ENCODE measurements around the gene METRNL. TPM values are rescaled to one million over a fixed set of nuclear protein-coding genes. Genes with fewer than 3 reads are reported as not detected.

The METRNL gene
- polyA plus RNA-seq, 1 donor from 2014 or later = 15.1 TPM

DNA sequence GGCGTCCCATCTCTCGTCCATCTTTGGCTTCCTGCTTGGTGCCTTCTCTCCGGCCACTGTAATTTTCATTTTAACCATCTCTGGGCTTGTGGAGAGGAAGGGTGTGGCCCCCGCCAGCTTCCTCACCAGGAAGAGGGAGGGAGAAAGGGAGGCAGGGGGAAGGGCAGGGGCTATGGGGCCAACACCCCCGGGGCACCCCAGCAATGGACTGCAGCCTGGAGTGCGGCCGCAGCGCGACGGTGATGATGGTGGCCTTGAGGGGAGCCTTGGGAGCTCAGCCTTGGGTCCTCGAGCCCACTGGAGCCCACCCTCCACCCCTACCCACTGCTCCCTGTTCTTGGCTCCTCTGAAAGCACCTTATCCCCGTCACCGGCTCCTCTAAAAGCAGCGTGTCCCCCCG is 9.5 kb downstream of the METRNL start:
- Histone ChIP-seq H3K27me3 (ENCODE audit: insufficient read depth, low read depth, low read length) (no peaks in the 10 kb centered on the region), H4K20me1 (ENCODE audit: insufficient read depth) (no peaks in the 10 kb centered on the region), H3K9me2 (ENCODE audit: insufficient read depth, low read length) (no peaks in the 10 kb centered on the region), H3K9ac (ENCODE audit: low read length) (no peak overlapping the region), H3K9me3 (ENCODE audit: low read length) (no peaks in the 10 kb centered on the region), H3K4me3 (ENCODE audit: low read length) (no peak overlapping the region), H2AFZ (ENCODE audit: low read depth, low read length) (no peak overlapping the region), H3F3A (ENCODE audit: insufficient read depth, low read length, poor library complexity, severe bottlenecking) (no peaks in the 10 kb centered on the region), H3K4me2 (ENCODE audit: low read length) (no peak overlapping the region), H3K36me3 (ENCODE audit: insufficient read depth, low read length) (no peaks in the 10 kb centered on the region), H3K79me2 (replicated peaks; ENCODE audit: insufficient read depth, low read length) (no peaks in the 10 kb centered on the region), H3K27ac (ENCODE audit: low read length) (no peak overlapping the region)
- TF ChIP-seq EZH2 (IDR thresholded peaks at IDR 0.05; ENCODE audit: borderline replicate concordance, insufficient read depth, low read length, poor library complexity, severe bottlenecking) (no peak), TAF1 (IDR thresholded peaks at IDR 0.05; ENCODE audit: low read depth) (no peak), SMC3 (conservative IDR thresholded peaks at IDR 0.05; ENCODE audit: poor library complexity) (no peak), POLR2AphosphoS5 (IDR thresholded peaks at IDR 0.05) (no peak), MXI1 (conservative IDR thresholded peaks at IDR 0.05; ENCODE audit: poor library complexity, severe bottlenecking) (no peak), EP300 (conservative IDR thresholded peaks at IDR 0.05; ENCODE audit: poor library complexity, severe bottlenecking) (no peak), RAD21 (conservative IDR thresholded peaks at IDR 0.05) (no peak)
- TF ChIP-seq, protein P1, sequence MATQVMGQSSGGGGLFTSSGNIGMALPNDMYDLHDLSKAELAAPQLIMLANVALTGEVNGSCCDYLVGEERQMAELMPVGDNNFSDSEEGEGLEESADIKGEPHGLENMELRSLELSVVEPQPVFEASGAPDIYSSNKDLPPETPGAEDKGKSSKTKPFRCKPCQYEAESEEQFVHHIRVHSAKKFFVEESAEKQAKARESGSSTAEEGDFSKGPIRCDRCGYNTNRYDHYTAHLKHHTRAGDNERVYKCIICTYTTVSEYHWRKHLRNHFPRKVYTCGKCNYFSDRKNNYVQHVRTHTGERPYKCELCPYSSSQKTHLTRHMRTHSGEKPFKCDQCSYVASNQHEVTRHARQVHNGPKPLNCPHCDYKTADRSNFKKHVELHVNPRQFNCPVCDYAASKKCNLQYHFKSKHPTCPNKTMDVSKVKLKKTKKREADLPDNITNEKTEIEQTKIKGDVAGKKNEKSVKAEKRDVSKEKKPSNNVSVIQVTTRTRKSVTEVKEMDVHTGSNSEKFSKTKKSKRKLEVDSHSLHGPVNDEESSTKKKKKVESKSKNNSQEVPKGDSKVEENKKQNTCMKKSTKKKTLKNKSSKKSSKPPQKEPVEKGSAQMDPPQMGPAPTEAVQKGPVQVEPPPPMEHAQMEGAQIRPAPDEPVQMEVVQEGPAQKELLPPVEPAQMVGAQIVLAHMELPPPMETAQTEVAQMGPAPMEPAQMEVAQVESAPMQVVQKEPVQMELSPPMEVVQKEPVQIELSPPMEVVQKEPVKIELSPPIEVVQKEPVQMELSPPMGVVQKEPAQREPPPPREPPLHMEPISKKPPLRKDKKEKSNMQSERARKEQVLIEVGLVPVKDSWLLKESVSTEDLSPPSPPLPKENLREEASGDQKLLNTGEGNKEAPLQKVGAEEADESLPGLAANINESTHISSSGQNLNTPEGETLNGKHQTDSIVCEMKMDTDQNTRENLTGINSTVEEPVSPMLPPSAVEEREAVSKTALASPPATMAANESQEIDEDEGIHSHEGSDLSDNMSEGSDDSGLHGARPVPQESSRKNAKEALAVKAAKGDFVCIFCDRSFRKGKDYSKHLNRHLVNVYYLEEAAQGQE (IDR thresholded peaks at IDR 0.05; ENCODE audit: borderline replicate concordance) = no peak
- TF ChIP-seq, protein P2, sequence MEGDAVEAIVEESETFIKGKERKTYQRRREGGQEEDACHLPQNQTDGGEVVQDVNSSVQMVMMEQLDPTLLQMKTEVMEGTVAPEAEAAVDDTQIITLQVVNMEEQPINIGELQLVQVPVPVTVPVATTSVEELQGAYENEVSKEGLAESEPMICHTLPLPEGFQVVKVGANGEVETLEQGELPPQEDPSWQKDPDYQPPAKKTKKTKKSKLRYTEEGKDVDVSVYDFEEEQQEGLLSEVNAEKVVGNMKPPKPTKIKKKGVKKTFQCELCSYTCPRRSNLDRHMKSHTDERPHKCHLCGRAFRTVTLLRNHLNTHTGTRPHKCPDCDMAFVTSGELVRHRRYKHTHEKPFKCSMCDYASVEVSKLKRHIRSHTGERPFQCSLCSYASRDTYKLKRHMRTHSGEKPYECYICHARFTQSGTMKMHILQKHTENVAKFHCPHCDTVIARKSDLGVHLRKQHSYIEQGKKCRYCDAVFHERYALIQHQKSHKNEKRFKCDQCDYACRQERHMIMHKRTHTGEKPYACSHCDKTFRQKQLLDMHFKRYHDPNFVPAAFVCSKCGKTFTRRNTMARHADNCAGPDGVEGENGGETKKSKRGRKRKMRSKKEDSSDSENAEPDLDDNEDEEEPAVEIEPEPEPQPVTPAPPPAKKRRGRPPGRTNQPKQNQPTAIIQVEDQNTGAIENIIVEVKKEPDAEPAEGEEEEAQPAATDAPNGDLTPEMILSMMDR (IDR thresholded peaks at IDR 0.05; ENCODE audit: poor library complexity, severe bottlenecking) = no peak

DNA sequence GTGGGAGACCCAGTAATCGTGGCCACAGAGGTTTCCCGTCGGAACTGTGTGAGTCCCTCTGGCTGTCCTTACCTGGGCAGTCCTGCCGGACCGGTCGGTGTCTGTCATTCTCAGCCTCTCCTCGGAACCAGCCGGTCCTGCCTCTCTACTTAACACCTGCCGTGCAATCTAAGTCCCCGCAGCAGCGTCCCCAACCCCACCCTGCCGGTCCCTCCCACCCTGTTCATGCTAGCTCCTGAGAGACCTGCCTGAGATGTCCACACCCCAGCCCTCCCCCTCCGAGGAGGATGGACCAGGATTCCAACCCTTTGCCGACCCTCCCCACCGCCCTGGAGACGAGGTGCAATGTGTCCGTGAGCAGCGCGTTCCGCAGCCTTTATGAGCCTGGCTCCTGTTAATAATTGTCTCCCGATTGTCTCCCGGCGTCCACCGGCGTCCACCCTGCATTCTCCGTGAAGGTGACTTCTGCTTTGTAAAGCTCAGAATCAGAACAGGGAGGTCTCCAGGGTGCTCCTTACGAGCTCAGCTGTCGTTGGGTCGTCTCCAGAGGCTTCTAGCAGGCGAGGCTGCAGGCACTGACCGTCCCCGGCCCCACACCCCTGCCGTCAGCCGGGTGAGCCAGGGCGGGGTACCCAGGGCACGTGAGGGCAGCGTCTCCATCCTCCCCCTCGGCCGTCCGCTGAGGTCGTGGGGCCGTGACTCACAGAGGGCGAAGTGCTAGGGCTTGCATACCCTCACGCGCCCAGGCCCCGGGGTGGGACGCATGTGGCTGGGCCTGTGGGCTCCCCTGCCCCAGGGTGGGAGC is 10.1 kb downstream of the METRNL start:
- H3K27me3 ChIP-seq (ENCODE audit: insufficient read depth, low read depth, low read length) = no peaks in the 10 kb centered on the region
- TF ChIP-seq MXI1 (conservative IDR thresholded peaks at IDR 0.05; ENCODE audit: poor library complexity, severe bottlenecking) (no peak), EP300 (conservative IDR thresholded peaks at IDR 0.05; ENCODE audit: poor library complexity, severe bottlenecking) (no peak), TAF1 (IDR thresholded peaks at IDR 0.05; ENCODE audit: low read depth) (no peak), EZH2 (IDR thresholded peaks at IDR 0.05; ENCODE audit: borderline replicate concordance, insufficient read depth, low read length, poor library complexity, severe bottlenecking) (no peak), SMC3 (conservative IDR thresholded peaks at IDR 0.05; ENCODE audit: poor library complexity) (no peak), POLR2AphosphoS5 (IDR thresholded peaks at IDR 0.05) (no peak), RAD21 (conservative IDR thresholded peaks at IDR 0.05) (no peak)
- TF ChIP-seq, protein P2 (IDR thresholded peaks at IDR 0.05; ENCODE audit: poor library complexity, severe bottlenecking) = no peak
- TF ChIP-seq, protein P1 (IDR thresholded peaks at IDR 0.05; ENCODE audit: borderline replicate concordance) = no peak
- H3K36me3 ChIP-seq (ENCODE audit: insufficient read depth, low read length) = no peaks in the 10 kb centered on the region
- H3K4me2 ChIP-seq (ENCODE audit: low read length) = no peak overlapping the region
- H3K27ac ChIP-seq (ENCODE audit: low read length) = no peak overlapping the region
- no peaks in the 10 kb centered on the region for H3F3A ChIP-seq (ENCODE audit: insufficient read depth, low read length, poor library complexity, severe bottlenecking)
- no peaks in the 10 kb centered on the region for H3K9me2 ChIP-seq (ENCODE audit: insufficient read depth, low read length)
- no peak overlapping the region for H2AFZ ChIP-seq (ENCODE audit: low read depth, low read length)
- H3K9ac ChIP-seq (ENCODE audit: low read length) = no peak overlapping the region
- no peaks in the 10 kb centered on the region for H3K9me3 ChIP-seq (ENCODE audit: low read length)
- H3K79me2 ChIP-seq (replicated peaks; ENCODE audit: insufficient read depth, low read length) = no peaks in the 10 kb centered on the region
- no peak overlapping the region for H3K4me3 ChIP-seq (ENCODE audit: low read length)
- no peaks in the 10 kb centered on the region for H4K20me1 ChIP-seq (ENCODE audit: insufficient read depth)
